Measurements from ENCODE around the gene MELK.

The MELK gene

DNA sequence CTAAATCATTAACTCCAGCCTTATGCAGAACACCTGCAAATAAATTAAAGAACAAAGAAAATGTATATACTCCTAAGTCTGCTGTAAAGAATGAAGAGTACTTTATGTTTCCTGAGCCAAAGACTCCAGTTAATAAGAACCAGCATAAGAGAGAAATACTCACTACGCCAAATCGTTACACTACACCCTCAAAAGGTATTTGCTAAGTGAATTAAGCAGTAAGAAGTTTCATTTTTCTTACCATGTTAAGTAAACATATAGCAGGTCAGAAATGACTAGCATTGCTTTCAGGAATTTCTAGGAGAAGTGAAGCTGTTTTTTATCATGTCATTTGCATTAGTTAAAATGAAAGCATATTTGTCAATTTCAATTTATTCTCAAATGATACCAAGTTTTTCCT is 92.7 kb downstream of the MELK start:
- no peak for DNase-seq (ENCODE audit: extremely low read depth, low read depth)
- H3K4me3 ChIP-seq (replicated peaks; ENCODE audit: low read depth, low read length), result no peak overlapping the region
- TF ChIP-seq CTCF (IDR thresholded peaks at IDR 0.05; ENCODE audit: low read depth, low read length, missing control alignments), result no peak

- TF ChIP-seq CTCF (IDR thresholded peaks at IDR 0.05; ENCODE audit: low read depth, low read length, missing control alignments), result no peak
- DNase-seq (ENCODE audit: extremely low read depth, low read depth), result no peak
- H3K4me3 ChIP-seq (replicated peaks; ENCODE audit: low read depth, low read length), result no peak overlapping the region
Observed at GRCh38 chr9:36665921-36666431, 93.3 kb downstream of the MELK start.

DNA sequence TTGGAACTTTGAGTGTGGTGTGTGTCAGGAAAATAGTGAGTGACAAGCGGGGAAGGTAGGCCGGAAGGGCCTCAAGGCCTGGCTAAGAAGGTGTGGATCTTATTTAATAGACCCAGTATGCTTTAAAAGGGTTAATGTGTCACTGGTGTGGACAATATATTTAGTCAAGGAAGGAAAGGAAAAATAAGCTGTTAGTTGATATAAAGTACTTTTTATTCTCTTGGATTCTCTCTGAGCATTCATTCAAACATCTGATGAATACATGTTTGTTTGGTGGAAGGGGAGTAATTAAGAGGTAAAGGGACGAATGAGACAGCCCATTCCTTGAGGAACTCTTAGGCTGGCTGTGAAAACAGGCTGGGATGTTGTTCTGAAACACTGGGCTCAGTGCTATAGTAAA is 98.9 kb downstream of the MELK start:
- DNase-seq (ENCODE audit: extremely low read depth, low read depth), result no peak
- TF ChIP-seq CTCF (IDR thresholded peaks at IDR 0.05; ENCODE audit: low read depth, low read length, missing control alignments), result no peak
- H3K4me3 ChIP-seq (replicated peaks; ENCODE audit: low read depth, low read length), result no peak overlapping the region

DNA sequence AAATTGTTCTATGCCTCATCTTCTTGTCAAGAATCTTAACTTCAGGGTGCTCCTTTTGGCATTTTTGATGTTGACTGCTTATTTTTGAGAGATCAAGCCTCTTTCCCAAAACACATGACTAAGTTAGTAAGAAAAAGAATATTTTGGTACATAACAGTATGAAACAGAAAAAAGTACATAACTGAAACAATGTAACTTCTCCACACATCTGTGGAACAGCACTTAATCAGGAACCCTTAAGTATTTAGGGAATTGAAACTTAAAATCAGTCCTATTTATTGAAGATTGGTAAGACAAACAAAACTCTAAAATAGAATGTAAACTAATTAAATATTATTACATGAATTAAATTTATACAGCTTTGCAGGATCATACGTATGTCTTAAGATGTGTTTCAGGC is 103.4 kb downstream of the MELK start:
- TF ChIP-seq CTCF (IDR thresholded peaks at IDR 0.05; ENCODE audit: low read depth, low read length, missing control alignments), result no peak
- H3K4me3 ChIP-seq (replicated peaks; ENCODE audit: low read depth, low read length), result no peak overlapping the region
- no peak for DNase-seq (ENCODE audit: extremely low read depth, low read depth)

GRCh38 chr9:36676778-36677485 is 104.2 kb downstream of the MELK start:
- no peak overlapping the region for H3K4me3 ChIP-seq (replicated peaks; ENCODE audit: low read depth, low read length)
- no peak for TF ChIP-seq CTCF (IDR thresholded peaks at IDR 0.05; ENCODE audit: low read depth, low read length, missing control alignments)
- DNase-seq (ENCODE audit: extremely low read depth, low read depth), result no peak

DNA sequence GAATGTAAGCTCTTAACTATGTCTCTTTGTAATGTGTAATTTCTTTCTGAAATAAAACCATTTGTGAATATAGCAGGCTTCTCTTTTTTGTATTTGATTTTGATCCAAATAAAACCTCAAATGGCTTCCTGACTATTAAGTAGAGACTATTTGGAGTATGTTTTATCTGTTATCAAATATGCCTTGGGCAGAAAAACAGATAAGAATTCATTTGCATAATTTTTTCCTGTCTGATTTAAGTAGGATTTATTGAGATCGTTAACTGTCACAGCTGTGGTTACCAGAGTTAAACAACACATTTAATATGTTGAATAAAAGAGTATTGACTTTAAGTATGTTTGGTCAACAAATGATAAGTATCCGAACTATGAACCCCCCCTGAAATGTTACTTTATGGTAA is 104.9 kb downstream of the MELK start:
- DNase-seq (ENCODE audit: extremely low read depth, low read depth), result no peak

More for the DNA sequence above, 104.9 kb downstream of the MELK start:
- TF ChIP-seq CTCF (IDR thresholded peaks at IDR 0.05; ENCODE audit: low read depth, low read length, missing control alignments), result no peak
- H3K4me3 ChIP-seq (replicated peaks; ENCODE audit: low read depth, low read length), result no peak overlapping the region
